H1 (cell line): ENCODE measurements around the gene USP30. TPM values are rescaled to one million over a fixed set of nuclear protein-coding genes. Genes with fewer than 3 reads are reported as not detected.
A peak's percentile ranks its signal among the peaks of the same experiment; 100 is the strongest.

Experiments used
- CBX8 ChIP-seq: fragments of 300-800, 300-1000 bp; sonication (generic); IDR thresholded peaks from 2 replicates; pipeline ENCODE4 v1.7.1; 2016; ENCODE audit warnings: low read depth, low read length, borderline replicate concordance
- GTF2F1 ChIP-seq: IDR thresholded peaks from 2 replicates; pipeline ENCODE4 v1.6.1; 2012; ENCODE audit warnings: low read depth, low read length, improper control_type of control experiment, borderline replicate concordance
- RFX5 ChIP-seq: IDR thresholded peaks from 2 replicates; pipeline ENCODE4 v1.6.1; 2011; ENCODE audit warnings: low read depth, low read length, improper control_type of control experiment, borderline replicate concordance
- polyA plus RNA-seq, 7 experiments: library from polyadenylated mRNA; depleted of rRNA in 3 of 7; stranded (reverse) in 5 of 7; unstranded in 2 of 7; fragments of >200 nt in 5 of 7; fragments of 200-250 nt in 2 of 7; gene quantifications; 1 replicate in 5 of 7; 2 replicates in 1 of 7; 4 replicates in 1 of 7; pipeline versions ENCODE4 v1.2.1 to v1.2.3, GENCODE V29; 2011 to 2013; ENCODE audit warnings: missing spikeins in 2 of 7, mixed read lengths in 2 of 7
- total RNA-seq: library from RNA; stranded (reverse); fragmentation: NEBNext Ultra II Directional; extraction: Animal tissue kit (Norgen Biotek cat#: 25700); gene quantifications from 2 replicates; pipeline ENCODE4 v1.2.1, GENCODE V29; 2021
- TF ChIP-seq, protein P1 (sequence below): IDR thresholded peaks from 2 replicates; pipeline ENCODE4 v1.6.1; 2011; ENCODE audit warnings: low read depth, mild to moderate bottlenecking, low read length; ENCODE audit not compliant: insufficient read depth
- TF ChIP-seq, protein P2 (sequence below), 3 experiments: IDR thresholded peaks; 1 replicate in 2 of 3; 2 replicates in 1 of 3; pipeline versions ENCODE4 v1.5.1 to v1.6.1; 2011; ENCODE audit warnings: low read length in 3 of 3, mild to moderate bottlenecking in 3 of 3, inconsistent platforms in 2 of 3, low read depth in 1 of 3, moderate library complexity in 1 of 3; ENCODE audit not compliant: insufficient read depth in 1 of 3; ENCODE audit errors: control extremely low read depth in 1 of 3
- TF ChIP-seq, protein P3 (sequence below): IDR thresholded peaks from 2 replicates; pipeline ENCODE4 v1.6.1; 2012; ENCODE audit warnings: inconsistent platforms
- TF ChIP-seq, protein P4 (sequence below): fragments of 300-600 bp; sonication (generic); IDR thresholded peaks from 2 replicates; pipeline ENCODE4 v1.7.1; 2012; ENCODE audit warnings: low read length, moderate library complexity, mild to moderate bottlenecking, inconsistent platforms; ENCODE audit not compliant: insufficient replicate concordance

The USP30 gene
- total and polyA plus RNA-seq, 2 of the 8 experiments (the other 6 are each of a cell fraction or from before 2014, with no cell fraction given) = 7.0 to 12.2 TPM

DNA sequence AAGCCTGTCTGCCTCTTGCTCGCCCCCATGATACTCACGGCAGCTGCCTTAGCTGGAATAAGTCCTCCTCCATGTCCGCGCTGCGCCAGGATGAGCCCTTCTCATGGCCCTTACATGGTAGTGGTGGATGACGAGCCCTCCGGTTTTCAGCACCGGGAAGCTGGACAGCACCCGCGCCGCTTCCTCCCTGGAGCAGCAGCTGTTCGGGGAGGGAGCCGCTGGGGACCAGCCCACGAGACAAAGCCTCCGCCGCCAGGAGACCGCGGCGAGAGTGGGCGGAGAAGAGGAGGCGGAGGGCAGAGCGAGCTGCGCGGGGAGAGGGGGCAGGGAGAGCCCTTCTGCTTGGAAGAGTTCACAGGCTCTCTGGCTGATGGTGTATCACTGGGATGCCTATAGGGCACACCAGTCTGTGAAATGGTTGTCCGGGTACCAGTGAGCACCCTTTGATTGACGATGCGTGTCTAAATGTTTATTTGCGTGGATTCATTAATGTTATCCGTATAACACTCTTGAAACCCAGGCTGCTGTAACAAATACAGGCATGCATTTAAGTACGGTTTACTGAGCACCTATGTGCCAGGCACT is 31.5 kb upstream of the USP30 start, which contains the start of gene SVOP (continued):
- TF ChIP-seq, protein P1, sequence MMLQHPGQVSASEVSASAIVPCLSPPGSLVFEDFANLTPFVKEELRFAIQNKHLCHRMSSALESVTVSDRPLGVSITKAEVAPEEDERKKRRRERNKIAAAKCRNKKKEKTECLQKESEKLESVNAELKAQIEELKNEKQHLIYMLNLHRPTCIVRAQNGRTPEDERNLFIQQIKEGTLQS = no peak
- TF ChIP-seq CBX8 (no peak), GTF2F1 (no peak), RFX5 (no peak)
- TF ChIP-seq, protein P2, sequence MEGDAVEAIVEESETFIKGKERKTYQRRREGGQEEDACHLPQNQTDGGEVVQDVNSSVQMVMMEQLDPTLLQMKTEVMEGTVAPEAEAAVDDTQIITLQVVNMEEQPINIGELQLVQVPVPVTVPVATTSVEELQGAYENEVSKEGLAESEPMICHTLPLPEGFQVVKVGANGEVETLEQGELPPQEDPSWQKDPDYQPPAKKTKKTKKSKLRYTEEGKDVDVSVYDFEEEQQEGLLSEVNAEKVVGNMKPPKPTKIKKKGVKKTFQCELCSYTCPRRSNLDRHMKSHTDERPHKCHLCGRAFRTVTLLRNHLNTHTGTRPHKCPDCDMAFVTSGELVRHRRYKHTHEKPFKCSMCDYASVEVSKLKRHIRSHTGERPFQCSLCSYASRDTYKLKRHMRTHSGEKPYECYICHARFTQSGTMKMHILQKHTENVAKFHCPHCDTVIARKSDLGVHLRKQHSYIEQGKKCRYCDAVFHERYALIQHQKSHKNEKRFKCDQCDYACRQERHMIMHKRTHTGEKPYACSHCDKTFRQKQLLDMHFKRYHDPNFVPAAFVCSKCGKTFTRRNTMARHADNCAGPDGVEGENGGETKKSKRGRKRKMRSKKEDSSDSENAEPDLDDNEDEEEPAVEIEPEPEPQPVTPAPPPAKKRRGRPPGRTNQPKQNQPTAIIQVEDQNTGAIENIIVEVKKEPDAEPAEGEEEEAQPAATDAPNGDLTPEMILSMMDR (IDR thresholded peaks at IDR 0.05; ENCODE audit: control extremely low read depth in 1 of 3, insufficient read depth in 1 of 3, low read depth in 1 of 3, low read length in 3 of 3) = no peak
- TF ChIP-seq, protein P3, sequence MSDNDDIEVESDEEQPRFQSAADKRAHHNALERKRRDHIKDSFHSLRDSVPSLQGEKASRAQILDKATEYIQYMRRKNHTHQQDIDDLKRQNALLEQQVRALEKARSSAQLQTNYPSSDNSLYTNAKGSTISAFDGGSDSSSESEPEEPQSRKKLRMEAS = peak; percentile 79
- TF ChIP-seq, protein P4, sequence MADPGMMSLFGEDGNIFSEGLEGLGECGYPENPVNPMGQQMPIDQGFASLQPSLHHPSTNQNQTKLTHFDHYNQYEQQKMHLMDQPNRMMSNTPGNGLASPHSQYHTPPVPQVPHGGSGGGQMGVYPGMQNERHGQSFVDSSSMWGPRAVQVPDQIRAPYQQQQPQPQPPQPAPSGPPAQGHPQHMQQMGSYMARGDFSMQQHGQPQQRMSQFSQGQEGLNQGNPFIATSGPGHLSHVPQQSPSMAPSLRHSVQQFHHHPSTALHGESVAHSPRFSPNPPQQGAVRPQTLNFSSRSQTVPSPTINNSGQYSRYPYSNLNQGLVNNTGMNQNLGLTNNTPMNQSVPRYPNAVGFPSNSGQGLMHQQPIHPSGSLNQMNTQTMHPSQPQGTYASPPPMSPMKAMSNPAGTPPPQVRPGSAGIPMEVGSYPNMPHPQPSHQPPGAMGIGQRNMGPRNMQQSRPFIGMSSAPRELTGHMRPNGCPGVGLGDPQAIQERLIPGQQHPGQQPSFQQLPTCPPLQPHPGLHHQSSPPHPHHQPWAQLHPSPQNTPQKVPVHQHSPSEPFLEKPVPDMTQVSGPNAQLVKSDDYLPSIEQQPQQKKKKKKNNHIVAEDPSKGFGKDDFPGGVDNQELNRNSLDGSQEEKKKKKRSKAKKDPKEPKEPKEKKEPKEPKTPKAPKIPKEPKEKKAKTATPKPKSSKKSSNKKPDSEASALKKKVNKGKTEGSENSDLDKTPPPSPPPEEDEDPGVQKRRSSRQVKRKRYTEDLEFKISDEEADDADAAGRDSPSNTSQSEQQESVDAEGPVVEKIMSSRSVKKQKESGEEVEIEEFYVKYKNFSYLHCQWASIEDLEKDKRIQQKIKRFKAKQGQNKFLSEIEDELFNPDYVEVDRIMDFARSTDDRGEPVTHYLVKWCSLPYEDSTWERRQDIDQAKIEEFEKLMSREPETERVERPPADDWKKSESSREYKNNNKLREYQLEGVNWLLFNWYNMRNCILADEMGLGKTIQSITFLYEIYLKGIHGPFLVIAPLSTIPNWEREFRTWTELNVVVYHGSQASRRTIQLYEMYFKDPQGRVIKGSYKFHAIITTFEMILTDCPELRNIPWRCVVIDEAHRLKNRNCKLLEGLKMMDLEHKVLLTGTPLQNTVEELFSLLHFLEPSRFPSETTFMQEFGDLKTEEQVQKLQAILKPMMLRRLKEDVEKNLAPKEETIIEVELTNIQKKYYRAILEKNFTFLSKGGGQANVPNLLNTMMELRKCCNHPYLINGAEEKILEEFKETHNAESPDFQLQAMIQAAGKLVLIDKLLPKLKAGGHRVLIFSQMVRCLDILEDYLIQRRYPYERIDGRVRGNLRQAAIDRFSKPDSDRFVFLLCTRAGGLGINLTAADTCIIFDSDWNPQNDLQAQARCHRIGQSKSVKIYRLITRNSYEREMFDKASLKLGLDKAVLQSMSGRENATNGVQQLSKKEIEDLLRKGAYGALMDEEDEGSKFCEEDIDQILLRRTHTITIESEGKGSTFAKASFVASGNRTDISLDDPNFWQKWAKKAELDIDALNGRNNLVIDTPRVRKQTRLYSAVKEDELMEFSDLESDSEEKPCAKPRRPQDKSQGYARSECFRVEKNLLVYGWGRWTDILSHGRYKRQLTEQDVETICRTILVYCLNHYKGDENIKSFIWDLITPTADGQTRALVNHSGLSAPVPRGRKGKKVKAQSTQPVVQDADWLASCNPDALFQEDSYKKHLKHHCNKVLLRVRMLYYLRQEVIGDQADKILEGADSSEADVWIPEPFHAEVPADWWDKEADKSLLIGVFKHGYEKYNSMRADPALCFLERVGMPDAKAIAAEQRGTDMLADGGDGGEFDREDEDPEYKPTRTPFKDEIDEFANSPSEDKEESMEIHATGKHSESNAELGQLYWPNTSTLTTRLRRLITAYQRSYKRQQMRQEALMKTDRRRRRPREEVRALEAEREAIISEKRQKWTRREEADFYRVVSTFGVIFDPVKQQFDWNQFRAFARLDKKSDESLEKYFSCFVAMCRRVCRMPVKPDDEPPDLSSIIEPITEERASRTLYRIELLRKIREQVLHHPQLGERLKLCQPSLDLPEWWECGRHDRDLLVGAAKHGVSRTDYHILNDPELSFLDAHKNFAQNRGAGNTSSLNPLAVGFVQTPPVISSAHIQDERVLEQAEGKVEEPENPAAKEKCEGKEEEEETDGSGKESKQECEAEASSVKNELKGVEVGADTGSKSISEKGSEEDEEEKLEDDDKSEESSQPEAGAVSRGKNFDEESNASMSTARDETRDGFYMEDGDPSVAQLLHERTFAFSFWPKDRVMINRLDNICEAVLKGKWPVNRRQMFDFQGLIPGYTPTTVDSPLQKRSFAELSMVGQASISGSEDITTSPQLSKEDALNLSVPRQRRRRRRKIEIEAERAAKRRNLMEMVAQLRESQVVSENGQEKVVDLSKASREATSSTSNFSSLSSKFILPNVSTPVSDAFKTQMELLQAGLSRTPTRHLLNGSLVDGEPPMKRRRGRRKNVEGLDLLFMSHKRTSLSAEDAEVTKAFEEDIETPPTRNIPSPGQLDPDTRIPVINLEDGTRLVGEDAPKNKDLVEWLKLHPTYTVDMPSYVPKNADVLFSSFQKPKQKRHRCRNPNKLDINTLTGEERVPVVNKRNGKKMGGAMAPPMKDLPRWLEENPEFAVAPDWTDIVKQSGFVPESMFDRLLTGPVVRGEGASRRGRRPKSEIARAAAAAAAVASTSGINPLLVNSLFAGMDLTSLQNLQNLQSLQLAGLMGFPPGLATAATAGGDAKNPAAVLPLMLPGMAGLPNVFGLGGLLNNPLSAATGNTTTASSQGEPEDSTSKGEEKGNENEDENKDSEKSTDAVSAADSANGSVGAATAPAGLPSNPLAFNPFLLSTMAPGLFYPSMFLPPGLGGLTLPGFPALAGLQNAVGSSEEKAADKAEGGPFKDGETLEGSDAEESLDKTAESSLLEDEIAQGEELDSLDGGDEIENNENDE = no peak
